GM18858 (cell line): ENCODE data around the gene KAZN.

Experiments used
- ATAC-seq: cut with Tn5 transposase; IDR thresholded peaks from one replicate; pipeline ENCODE4 v1.9.1; 2021; ENCODE audit not compliant: unreplicated experiment

Gene KAZN

GRCh38 chr1:14875524-14876509 is 277.3 kb downstream of the KAZN start:
- ATAC-seq, result no peak

- no peak for ATAC-seq
These were observed 278.3 kb downstream of the KAZN start for GRCh38 chr1:14876747-14877146.

- ATAC-seq, result no peak
These were observed 278.7 kb downstream of the KAZN start for GRCh38 chr1:14877224-14877623.

- ATAC-seq, result no peak
These were observed 279.6 kb downstream of the KAZN start for GRCh38 chr1:14878124-14878523.

GRCh38 chr1:14878951-14879350 is 280.5 kb downstream of the KAZN start:
- ATAC-seq, result no peak

GRCh38 chr1:14880456-14881316 is 282.2 kb downstream of the KAZN start:
- ATAC-seq, result no peak

- ATAC-seq, result no peak
These were observed 283.5 kb downstream of the KAZN start for GRCh38 chr1:14881775-14882672.

- no peak for ATAC-seq
These were observed 286.2 kb downstream of the KAZN start for GRCh38 chr1:14884614-14885175.

GRCh38 chr1:14887044-14887566 is 288.6 kb downstream of the KAZN start:
- ATAC-seq, result no peak

GRCh38 chr1:14887764-14888350 is 289.4 kb downstream of the KAZN start:
- ATAC-seq, result no peak

- no peak for ATAC-seq
These were observed 289.9 kb downstream of the KAZN start for GRCh38 chr1:14888374-14888773.

- no peak for ATAC-seq
These were observed 291.4 kb downstream of the KAZN start for GRCh38 chr1:14889825-14890440.

GRCh38 chr1:14891991-14892390 is 293.5 kb downstream of the KAZN start:
- ATAC-seq, result no peak

- ATAC-seq, result no peak
These were observed 296.5 kb downstream of the KAZN start for GRCh38 chr1:14894811-14895560.

GRCh38 chr1:14895727-14896126 is 297.2 kb downstream of the KAZN start:
- no peak for ATAC-seq

- no peak for ATAC-seq
These were observed 298.0 kb downstream of the KAZN start for GRCh38 chr1:14896381-14897079.

GRCh38 chr1:14897080-14897449 is 298.6 kb downstream of the KAZN start:
- ATAC-seq, result no peak

GRCh38 chr1:14897547-14897946 is 299.1 kb downstream of the KAZN start:
- no peak for ATAC-seq
